Glutamatergic neuron (in vitro differentiated cells): ENCODE measurements around the gene ZC3H7A. TPM values are rescaled to one million over a fixed set of nuclear protein-coding genes. Genes with fewer than 3 reads are reported as not detected.

Experiments used
- DNase-seq: peaks from one replicate; pipeline ENCODE4 v3.0.0; 2022
- H3K27ac Mint-ChIP-seq: one replicate; pipeline ENCODE4 v1.8.0; 2020; ENCODE audit warnings: mild to moderate bottlenecking, mixed read lengths, inconsistent platforms; ENCODE audit not compliant: unreplicated experiment
- H3K27me3 Mint-ChIP-seq: one replicate; pipeline ENCODE4 v1.8.0; 2020; ENCODE audit warnings: mild to moderate bottlenecking, moderate library complexity, mixed read lengths, inconsistent platforms; ENCODE audit not compliant: unreplicated experiment
- H3K36me3 Mint-ChIP-seq: one replicate; pipeline ENCODE4 v1.8.0; 2020; ENCODE audit warnings: mild to moderate bottlenecking, mixed read lengths, inconsistent platforms; ENCODE audit not compliant: unreplicated experiment
- H3K4me1 Mint-ChIP-seq: one replicate; pipeline ENCODE4 v1.8.0; 2020; ENCODE audit warnings: mild to moderate bottlenecking, low read depth, mixed read lengths, inconsistent platforms; ENCODE audit not compliant: unreplicated experiment
- H3K4me3 Mint-ChIP-seq: one replicate; pipeline ENCODE4 v1.8.0; 2020; ENCODE audit warnings: mild to moderate bottlenecking, mixed read lengths, inconsistent platforms; ENCODE audit not compliant: unreplicated experiment
- H3K9me3 Mint-ChIP-seq: one replicate; pipeline ENCODE4 v1.8.0; 2020; ENCODE audit warnings: mild to moderate bottlenecking, moderate library complexity, mixed read lengths, inconsistent platforms; ENCODE audit not compliant: unreplicated experiment
- CTCF ChIP-seq: fragments of 200-600 bp; sonication (generic); IDR thresholded peaks from one replicate; pipeline ENCODE4 v1.5.0; 2021; ENCODE audit not compliant: partially characterized antibody, unreplicated experiment
- long read RNA-seq: library from polyadenylated mRNA; unstranded; transcript quantifications from one replicate; pipeline ENCODE4 v2.0.0, GENCODE V29; 2020; ENCODE audit not compliant: unreplicated experiment
- total RNA-seq: library from RNA; stranded (reverse); fragmentation: NEBNext Ultra II Directional; extraction: Animal tissue kit (Norgen Biotek cat#: 25700); gene quantifications from one replicate; pipeline ENCODE4 v1.2.1, GENCODE V29; 2021; ENCODE audit not compliant: unreplicated experiment

ZC3H7A gene
- total RNA-seq, result 87.7 TPM
- long read RNA-seq, partial matches to known transcripts, result 2 of 4 reads
- long read RNA-seq, other reads (novel, unspliced or antisense), result 2 of 4 reads

DNA sequence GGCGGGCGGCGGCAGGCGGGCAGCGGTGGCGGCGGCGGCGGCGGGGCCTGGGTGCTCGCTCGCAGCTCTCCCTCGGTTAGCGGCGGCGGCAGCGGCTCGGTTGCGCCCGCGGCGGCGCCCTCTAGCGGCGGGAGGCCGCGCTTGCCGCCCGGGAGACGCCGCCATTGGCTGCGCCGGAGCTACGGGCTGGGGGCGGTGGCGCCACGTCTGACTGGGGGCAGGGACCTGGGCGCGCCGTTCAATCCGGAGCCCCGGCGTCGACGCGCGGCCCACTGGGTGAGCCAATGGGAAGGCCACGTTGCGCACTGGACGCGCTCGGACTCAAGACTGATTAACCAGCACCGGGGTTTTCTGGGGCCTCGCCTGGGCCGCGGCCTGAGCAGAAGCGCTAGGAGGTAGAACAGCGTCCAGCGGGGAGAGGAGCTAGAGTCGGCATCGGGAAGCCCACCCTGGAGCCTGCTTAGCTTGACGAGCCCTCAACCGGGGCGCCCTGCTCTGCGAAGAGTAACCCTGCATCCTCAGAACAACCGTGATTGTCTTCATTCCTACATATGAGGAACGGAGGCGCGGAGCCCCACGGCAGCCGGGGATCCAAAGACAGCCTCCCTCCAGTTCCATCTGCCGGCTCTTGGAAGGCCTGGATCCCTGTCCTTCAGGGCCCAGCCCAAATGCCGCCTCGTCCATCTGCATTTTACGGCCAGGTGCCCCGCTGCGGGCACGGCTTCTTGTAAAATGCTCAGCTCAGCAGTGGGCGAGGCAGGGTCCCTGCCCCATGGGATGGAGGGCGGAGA is at the start of gene ZC3H7A:
Gene ZC3H7A (minus strand): TSS at position 93 of the 791 bp plus-strand sequence. CDS start 14,904 bp downstream, outside the sequence.
- peaks cover 8% of the 10 kb centered on the region for H3K27me3 Mint-ChIP-seq
- peak; percentile 95 for DNase-seq
- H3K27ac Mint-ChIP-seq, result peak within 1 kb of the TSS; percentile 99
- peak; percentile 89 for TF ChIP-seq CTCF
- H3K9me3 Mint-ChIP-seq, result peaks cover 12% of the 10 kb centered on the region
- H3K4me3 Mint-ChIP-seq, result peak within 1 kb of the TSS; percentile 99
- H3K36me3 Mint-ChIP-seq, result no peaks in the 10 kb centered on the region
- H3K4me1 Mint-ChIP-seq, result peaks cover 38% of the 10 kb centered on the region

DNA sequence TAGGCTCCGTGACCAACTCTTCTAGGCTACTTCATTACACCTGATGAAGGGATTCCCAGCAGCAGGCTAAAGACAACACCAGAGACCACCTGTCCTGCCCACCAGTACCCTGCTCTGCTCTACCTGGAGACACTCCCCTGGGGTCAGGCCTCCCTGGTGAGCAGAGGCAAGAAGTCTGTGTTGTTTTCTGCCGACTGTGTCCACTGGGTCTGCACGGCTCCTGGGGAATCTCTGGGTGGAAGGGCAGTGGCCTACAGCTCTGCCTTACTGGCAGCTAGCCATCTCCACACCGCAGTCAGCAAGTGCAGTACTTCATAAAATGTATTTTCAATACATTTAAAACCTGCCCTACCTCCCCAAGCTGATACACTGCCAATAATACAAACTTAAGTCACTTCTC is 47.4 kb upstream of the ZC3H7A start:
- Mint-ChIP-seq H3K4me3 (no peak overlapping the region), H3K36me3 (no peaks in the 10 kb centered on the region), H3K27me3 (no peaks in the 10 kb centered on the region), H3K4me1 (no peaks in the 10 kb centered on the region), H3K9me3 (no peaks in the 10 kb centered on the region), H3K27ac (no peak overlapping the region)
- no peak for TF ChIP-seq CTCF
- DNase-seq, result no peak

DNA sequence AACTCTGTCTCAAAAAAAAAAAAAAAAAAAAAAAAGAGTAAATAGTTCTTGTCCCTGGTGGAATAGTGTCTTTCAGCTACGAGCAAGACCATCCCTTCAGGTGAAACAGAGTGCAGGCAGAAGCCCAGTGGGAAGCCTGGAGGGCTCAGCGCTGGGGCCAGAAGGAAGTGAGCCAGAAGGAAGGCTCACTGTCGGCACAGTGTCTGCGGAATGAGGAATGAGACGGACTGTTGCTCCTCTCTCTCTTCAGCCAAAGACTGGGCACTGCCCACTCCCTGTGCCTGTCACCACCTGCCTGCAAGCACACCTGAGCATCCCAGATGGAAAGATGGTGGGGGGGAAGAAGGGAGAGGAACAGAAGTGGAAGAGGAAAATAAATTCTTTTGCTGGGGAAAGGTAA is 46.8 kb upstream of the ZC3H7A start:
- no peak for DNase-seq
- Mint-ChIP-seq H3K27ac (no peak overlapping the region), H3K27me3 (no peaks in the 10 kb centered on the region), H3K36me3 (no peaks in the 10 kb centered on the region), H3K9me3 (no peaks in the 10 kb centered on the region), H3K4me3 (no peak overlapping the region), H3K4me1 (no peaks in the 10 kb centered on the region)
- TF ChIP-seq CTCF, result no peak

DNA sequence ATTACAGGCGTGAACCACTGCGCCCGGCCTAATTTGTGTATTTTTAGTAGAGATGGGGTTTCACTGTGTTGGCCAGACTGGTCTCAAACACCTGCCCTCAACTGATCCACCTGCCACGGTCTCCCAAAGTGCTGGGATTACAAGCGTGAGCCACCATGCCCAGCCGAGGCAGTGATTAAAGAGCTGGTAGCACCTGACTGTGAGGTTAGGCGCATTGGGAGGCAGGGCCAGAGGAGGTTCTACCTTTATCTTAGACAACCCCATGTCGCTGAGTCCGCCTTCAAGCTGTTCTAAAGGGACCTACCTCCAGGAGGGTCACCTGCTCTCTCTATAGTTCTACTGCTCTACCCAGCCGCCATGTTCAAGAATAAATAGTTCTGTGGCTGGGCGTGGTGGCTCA is 46.1 kb upstream of the ZC3H7A start:
- Mint-ChIP-seq H3K4me3 (no peak overlapping the region), H3K27ac (no peak overlapping the region), H3K36me3 (no peaks in the 10 kb centered on the region), H3K27me3 (no peaks in the 10 kb centered on the region), H3K4me1 (no peaks in the 10 kb centered on the region), H3K9me3 (no peaks in the 10 kb centered on the region)
- DNase-seq, result no peak
- TF ChIP-seq CTCF, result no peak

DNA sequence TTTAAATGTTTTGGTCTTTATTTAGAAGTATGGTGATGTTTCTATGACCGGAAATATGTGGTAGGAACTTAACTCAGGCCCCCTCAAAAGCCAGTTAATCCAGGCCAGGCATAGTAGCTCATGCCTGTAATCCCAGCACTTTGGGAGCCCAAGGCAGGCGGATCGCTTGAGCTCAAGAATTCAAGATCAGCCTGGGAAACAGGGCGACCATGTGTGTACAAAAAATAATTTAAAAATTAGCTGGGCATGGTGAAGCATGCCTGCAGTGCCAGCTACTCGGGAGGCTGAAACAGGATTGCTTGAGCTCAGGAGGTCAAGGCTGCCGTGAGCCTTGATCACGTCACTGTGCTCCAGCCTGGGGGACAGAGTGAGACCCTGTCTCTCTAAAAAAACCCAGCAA is 44.0 kb upstream of the ZC3H7A start:
- no peak for DNase-seq
- Mint-ChIP-seq H3K27me3 (no peaks in the 10 kb centered on the region), H3K36me3 (no peaks in the 10 kb centered on the region), H3K4me3 (no peak overlapping the region), H3K27ac (no peak overlapping the region), H3K9me3 (peaks cover 3% of the 10 kb centered on the region), H3K4me1 (peaks cover 3% of the 10 kb centered on the region)
- no peak for TF ChIP-seq CTCF
